Stimulated activated CD4-positive, alpha-beta T cell treated with anti-CD3 and anti-CD28 coated beads, TNF-alpha, amount 100 ng/mL, for 1 hour (primary cell): ENCODE measurements around the gene IL6ST.

ENCODE experiments used
- DNase-seq, 3 donors: peaks; one replicate each; pipeline ENCODE4 v3.0.0-alpha.2; 2020; ENCODE audit warnings: low read depth in 3 of 3, low spot score in 1 of 3

Gene IL6ST

DNA sequence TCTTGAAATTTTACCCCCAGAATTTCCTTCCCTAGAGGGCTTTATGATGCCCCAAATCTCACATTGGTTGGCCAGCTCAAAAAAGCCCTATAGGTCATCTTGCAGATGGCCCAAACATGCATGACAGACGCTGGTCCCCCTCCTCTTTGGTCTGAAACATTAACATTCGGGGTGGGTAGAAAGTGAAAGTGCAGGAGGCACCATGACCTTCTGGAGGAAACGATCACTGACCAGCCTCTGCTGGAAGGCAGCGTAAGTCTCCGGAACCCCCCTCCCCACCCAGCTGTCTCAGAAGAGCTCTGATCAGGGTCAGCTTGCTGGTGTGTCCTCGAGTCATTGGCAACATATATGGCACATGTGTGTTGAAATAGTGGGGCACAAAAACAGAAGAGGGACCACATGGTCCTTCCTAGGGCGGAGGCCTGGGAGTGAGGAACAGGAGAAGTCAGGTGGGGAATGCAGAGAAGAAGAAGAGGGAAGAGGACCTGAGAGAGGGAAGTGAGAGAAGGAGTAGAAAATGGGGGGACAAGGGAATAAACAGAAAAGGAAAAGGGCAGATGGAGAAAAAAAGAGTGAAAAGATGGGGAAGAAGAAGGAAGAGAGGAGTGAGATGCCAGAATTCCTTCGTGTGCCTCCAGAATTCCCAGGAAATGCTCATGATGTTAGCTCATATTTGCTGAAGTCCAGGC, 97.4 kb downstream of the IL6ST start:
- DNase-seq: no peak

DNA sequence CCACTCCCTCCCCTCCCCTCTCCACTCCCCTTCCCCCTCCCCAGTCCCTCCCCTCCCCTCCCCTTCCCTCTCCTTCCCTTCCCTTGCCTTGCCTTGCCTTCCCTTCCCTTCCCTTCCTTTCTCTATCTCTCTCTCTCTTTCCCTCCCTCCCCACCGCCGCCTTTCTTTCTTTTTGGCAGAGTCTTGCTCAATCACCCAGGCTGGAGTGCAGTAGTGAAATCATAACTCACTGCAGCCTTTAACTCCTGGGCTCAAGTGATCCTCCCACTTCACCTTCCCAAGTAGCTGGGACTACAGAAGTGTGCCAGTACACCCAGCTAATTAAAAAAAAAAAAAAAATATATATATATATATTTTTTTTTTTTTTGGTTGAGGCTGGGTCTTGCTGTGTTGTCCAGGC, 98.1 kb downstream of the IL6ST start:
- DNase-seq: no peak

DNA sequence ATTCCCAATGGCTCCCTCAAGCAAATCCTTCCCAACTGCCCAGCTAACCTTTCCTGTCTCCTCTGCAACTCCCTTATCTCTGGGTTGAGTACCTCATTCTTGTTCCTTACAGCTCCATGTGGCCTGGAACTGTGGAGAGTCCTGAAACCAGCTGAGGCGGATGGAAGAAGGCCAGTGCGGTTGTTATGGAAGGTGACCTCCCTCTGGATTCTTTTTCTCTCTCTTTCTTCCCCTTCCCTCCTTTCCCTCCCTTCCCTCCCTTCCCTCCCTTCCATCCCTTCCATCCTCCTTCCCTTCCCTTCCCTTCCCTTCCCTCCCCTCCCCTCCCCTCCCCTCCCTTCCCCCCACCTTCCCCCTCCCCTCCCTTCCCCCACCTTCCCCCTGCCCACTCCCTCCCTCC, 98.5 kb downstream of the IL6ST start:
- DNase-seq: no peak

GRCh38 chr5:55895346-55895745, 99.4 kb downstream of the IL6ST start:
- no peak for DNase-seq

DNA sequence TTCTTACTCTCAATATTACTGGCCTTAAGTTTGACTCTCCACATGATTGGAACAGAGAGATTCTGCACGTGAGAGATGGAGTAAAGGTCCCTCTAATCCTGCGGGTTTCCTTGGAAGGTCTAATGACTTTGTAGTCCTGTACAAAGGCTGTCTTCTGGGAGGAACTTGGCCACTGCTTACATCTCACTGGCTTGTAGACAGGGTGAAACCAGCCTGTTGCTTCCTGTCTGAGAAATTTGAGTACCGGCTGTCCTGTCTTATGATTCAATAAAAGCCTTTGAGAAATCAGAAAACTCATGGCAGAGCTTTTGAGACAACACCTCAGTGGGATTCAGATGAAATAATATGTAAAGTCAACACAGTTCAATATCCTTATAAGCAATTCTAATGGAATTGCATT, 100.6 kb downstream of the IL6ST start:
- DNase-seq: no peak

DNA sequence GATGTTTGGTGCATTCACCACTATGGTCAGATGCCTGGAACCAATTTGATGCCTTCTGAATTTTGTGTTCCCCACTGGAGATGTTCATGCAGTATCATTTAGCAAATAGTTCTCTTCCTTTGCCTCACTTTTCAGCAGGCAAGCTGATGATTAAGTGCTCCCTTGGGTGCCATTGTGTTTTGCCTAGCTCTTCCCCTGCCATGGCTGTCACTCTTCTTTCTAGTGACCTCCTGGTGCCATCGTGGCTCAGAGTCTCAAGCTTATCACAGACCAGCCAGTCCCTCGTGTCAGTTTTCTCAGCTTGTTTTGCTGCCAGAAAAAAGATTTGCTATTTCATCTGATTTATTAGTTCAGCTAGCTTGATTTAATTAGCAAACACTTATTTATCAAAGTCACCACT, 102.3 kb downstream of the IL6ST start:
- no peak for DNase-seq

DNA sequence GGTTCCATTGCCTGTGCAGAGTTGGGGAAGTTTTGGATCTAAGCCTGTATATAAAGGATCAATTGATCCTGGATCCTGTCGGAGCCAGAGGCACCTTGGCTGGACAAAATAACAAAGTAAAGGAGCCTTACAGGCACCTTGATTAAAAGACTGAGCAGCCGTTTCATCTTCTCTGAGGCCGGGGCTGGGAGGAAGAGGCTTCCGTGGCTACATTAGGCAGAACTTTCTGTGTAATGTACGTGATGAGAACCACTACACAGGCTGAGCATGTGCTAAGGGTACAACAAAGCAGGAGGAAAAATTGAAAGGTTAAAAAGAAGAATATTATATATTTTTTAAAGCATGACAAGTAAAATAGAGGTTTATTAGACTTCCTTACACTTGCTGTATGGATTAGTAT, 106.6 kb downstream of the IL6ST start:
- DNase-seq: no peak

DNA sequence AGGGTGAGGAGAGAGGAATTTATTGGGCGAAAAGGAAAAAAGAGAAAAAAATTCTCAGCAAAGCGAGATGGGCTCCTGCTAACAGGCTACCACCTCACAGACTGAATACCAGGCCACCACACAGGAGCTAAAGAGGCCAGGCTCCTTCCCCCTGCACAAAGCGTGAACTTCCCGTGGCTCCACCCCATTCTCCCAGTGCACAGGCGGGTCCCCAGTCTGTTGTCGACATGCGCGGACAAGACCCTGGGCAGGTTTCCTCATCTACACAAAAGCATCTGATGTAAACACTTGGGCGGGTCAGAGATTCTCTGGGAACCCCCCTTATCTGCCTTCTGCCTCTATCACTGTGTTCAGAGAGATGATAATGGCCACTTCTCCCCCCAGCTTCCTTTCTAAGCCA, 109.4 kb downstream of the IL6ST start:
- no peak for DNase-seq
